Activated CD4-positive, alpha-beta T cell treated with anti-CD3 and anti-CD28 coated beads, Interleukin-2, amount 50 U/mL, for 4 hours (primary cell): ENCODE measurements around the gene PPP6R2.

Experiments
- DNase-seq, 2 experiments: peaks; one replicate each; pipeline ENCODE4 v3.0.0-alpha.2; 2020

The PPP6R2 gene

DNA sequence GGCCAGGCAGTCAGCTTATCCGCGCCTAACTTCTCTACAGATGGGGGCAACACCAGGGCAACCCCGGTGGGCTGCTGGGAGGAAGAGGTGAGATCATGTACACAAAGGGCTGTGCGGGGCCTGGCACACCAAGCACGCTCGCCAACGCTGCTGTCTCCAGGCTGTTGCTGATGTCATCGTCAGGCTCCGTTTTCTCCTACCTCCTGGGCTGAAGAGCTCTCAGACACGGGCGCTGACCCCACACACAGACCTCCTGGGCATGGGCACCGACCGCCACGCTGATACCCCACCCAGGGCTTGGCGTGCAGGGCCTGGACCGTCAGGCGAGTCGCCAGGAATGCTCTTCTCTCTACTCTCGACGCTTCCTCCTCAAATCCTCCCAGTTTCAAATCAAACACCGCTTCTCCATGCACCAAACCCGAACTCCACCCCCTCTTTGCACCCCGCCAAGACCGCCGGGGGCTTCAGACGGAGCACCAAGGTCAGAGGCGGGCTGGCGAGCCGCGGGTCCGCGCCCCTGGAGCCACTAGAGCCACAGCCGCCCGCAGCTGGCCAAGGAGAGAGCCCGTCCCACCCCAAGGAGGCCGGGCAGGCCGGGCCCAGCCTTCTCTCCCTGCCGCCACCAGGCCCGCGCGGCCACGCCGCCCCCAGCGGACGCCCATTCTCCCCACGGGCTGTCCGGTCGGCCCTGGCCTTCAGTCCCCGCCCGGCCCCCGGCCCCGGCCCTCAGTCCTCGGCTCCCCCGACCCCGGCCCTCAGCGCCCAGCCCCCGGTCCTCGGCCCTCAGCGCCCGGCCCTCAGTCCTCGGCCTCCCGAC, 130.9 kb downstream of the PPP6R2 start:
- DNase-seq: peak in 1 of 2 experiments; percentile 21

DNA sequence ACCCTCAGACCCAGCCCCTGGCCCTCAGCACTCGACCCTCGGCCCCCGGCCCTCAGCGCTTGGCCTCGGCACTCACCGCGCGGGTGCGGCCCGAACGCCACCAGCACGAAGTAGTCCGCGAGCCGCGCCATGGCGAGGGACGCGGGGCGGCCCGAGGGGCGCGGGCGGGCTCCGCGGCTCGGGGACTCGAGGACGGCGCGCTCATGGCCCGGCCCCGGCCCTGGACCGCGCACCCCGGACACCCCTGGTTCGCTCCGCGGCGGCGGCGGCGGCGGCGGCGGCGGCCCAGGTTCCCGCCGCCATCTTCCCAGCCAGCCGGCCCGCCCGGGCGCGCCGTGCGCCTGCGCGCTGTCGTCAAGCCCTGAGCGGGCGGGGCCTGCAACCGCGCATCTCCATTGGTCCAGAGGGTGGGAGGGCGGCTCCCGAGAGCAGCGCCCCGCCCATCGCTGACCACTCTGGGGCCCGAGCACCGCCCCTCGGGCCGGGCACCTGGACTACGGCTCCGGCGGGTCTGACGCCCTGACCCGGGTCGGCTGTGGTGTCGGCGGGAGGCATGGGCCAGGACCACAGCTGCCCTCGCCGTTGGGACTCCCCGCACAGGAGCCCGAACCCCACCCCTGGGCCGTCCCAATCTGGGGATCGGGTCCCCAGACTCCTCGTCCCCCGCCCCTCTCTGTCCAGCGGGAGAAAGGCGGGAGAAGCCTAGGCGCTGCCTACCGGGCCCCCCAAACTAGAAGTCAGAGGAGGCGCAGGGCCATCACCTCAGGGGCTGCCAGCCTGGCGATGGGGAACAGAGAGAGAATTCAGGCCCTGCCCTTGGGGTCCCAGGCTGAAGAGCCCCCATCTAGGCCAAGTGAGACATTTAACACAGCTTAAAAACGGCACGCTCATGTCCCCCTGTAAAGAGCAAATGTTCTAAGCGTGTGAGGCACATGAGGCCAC, 131.9 kb downstream of the PPP6R2 start, which contains the start of gene SBF1:
SBF1 (minus strand) TSS at position 326 of the 942 bp plus-strand sequence; CDS start at position 131, 195 bp downstream.
- DNase-seq: peak; percentile 80 to 81

DNA sequence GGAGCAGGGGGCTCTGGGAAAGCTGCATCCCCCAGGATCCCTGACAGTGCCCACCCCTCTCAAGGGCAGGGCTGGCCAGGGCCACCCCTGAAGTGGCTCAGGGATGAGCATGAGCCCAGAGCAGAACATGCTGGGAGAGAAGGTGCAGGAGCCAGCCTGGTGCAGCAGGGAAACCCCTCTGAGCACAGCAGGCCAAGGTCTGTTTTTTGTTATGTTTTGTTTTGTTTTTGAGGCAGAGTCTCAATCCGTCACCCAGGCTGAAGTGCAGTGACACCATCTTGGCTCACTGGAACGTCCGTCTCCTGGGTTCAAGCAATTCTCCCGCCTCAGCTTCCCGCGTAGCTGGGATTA, 132.5 kb downstream of the PPP6R2 start:
- no peak for DNase-seq

DNA sequence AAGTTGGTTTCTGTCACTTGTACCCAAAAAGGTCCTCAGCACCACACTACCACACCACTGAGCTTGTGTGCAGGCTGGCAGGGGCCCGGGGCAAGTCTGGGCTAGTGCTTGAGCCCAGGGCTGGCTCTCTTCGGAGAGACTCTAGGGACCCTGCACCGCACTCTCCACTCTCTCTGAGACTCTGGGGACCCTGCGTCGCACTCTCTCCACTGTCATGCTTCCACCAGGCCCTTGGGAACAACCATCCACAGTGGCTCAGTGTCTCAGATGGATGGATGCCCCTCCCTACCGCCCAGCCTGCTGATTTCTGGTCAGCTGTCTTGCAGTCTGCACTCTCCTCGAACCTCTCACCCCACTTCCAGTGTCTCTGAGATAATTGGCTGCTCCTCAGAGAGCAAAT, 133.7 kb downstream of the PPP6R2 start:
- DNase-seq: no peak

DNA sequence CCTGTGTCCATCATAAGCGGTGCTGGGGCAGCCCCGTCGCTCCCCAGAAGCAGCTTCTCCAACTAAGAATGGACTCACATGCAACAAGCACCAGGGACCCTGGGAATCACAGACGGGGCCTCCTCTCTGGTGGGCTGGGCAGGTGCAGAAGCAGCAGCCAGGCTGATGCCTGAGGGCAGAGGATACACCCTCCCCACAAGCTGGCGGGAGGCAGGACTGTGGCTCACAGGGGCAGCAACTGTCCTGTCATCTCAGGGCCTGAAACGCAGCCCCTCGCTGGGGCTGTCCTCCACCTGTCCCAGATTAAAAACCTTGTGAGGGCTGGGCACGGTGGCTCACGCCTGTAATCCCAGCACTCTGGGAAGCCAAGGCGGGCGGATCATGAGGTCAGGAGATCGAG, 134.8 kb downstream of the PPP6R2 start:
- no peak for DNase-seq

DNA sequence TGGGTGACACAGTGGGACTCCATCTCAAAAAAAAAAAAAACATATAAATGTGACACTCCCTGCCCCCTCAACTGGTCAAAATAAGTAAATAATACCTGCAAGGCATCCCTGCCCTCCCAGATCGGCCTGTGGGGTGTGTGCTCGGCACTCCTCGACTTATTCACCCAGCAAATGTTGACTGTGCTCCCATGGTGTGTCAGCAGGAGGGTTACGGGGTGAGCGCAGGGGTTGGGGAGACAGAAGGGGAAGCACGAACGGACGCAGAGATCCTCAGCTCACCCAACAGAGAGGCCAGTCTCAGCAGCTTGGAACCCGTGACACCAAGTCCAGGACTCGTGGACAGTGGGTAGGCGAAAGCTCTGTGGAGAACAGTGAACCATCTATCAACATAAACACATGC, 136.6 kb downstream of the PPP6R2 start:
- no peak for DNase-seq

DNA sequence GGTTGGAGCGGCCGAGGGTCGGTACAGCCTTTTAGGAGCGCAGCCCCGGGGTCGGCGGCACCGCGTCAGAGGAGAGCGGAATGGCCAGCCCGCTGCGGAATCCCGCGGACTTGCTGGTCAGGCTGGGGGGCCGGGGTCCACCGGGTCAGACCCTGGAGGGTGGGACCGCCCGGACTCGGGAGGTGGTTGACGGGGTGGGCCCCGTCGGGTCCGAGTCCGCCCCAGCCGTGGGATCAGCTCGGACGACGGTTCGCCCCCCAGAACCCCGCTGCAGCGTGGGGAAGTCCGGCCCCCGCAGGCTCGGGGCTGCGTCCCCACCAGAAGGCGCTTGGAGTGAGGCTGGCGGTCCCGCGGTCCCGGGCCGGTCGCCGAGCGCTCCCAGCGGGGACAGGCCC, 137.9 kb downstream of the PPP6R2 start:
- DNase-seq: no peak

DNA sequence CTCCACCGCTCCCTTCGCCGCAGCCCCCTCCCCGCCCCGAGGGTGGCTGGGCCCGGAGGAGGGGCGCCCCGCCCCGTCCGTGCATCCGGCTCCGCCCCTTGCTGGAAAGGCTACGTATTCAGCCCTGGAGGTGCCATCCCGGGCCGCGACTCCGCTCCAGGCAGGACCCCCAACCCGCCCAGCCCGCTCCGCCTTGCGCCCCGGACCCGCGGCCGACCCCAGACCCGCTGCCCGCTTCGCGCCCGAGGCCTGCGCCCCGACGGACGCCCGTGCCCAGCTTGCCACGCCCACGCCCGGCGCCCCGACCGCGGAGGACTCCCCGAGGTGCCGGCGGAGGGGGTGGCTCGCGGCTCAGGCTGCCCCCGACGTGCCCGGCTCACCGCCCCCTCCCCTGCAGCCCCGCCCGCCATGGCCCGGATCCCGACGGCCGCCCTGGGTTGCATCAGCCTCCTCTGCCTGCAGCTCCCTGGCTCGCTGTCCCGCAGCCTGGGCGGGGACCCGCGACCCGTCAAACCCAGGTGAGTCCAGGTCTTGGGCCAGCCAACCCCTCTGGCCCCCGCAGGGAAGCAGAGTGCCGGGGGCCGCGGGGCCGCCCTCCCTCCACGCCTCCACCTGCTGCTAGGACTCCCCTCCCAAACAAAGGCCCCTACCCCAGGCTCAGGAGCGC, 138.4 kb downstream of the PPP6R2 start, which contains the start of gene ADM2:
ADM2 (plus strand) TSS at position 104 of the 667 bp plus-strand sequence; CDS start at position 409, 305 bp downstream.
- DNase-seq: peak; percentile 47 to 51

DNA sequence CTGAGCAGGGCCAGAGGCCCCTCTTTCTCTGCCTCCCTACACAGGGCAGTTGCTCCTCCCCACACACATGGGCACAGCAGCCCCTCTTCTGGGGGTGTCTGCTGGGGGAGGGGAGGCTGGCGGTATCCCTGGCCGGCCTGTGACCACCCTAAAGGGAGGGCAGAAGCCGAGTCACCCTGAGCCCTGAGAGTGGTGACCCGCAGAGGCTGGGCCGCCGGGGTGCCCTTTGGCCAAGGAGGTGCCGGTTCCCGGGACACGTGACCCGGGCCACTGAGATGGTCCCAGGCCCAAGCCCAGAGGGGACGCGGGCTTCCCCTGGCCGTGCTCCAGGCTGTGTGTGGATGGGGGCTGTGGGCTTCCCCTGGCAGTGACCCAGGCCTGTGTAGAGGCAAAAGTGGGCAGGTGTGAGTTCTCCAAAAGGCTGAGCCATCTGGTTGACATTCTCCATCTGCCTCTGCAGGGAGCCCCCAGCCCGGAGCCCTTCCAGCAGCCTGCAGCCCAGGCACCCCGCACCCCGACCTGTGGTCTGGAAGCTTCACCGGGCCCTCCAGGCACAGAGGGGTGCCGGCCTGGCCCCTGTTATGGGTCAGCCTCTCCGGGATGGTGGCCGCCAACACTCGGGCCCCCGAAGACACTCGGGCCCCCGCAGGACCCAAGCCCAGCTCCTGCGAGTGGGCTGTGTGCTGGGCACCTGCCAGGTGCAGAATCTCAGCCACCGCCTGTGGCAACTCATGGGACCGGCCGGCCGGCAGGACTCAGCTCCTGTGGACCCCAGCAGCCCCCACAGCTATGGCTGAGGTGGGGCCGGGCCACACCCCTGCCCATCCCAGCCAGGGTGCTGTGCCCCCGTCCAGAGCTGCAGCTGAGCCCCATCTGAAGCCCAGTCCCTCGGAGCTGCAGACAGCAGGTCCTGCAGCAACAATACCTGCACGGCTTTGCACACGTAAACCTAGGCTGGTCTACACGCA, 139.3 kb downstream of the PPP6R2 start:
- no peak for DNase-seq

DNA sequence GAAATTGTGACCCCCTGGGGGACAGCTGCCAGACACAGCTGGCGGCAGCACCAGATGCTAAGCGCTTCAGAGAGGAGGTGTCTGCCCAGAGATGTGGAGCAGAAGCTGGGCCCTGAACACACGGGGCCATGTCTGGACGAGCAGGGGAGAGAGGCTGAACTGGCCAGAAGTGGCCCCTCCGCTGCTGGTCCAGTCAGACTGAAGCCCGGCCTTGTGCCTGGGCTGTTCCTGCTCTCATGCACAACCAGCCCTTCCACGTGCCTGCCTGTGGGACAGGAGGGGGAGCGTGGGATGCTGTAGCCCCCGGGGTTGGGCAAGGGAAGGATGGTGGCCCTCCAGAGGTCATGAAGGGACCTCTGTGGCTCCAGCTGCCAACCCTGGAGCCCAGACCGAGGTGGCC, 140.0 kb downstream of the PPP6R2 start:
- DNase-seq: no peak

DNA sequence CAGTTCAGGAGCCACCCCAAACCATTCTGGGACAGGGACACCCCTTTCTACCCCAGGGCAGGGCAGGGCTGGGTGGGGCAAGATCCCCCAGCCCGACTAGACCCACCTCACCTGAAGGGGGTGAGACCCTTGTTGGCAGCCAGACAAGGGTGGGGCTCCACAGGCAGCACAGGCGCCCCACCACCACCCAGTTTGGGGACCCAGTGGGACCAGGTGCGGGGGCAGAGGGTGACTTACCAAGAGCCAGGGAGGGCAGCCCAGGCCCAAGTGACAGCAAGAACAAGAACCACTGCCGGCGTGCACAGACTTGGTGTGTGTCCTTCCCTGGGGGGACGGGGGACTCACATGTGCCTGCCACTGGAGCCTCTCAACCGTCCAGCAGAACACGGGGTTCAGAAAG, 140.4 kb downstream of the PPP6R2 start:
- no peak for DNase-seq

DNA sequence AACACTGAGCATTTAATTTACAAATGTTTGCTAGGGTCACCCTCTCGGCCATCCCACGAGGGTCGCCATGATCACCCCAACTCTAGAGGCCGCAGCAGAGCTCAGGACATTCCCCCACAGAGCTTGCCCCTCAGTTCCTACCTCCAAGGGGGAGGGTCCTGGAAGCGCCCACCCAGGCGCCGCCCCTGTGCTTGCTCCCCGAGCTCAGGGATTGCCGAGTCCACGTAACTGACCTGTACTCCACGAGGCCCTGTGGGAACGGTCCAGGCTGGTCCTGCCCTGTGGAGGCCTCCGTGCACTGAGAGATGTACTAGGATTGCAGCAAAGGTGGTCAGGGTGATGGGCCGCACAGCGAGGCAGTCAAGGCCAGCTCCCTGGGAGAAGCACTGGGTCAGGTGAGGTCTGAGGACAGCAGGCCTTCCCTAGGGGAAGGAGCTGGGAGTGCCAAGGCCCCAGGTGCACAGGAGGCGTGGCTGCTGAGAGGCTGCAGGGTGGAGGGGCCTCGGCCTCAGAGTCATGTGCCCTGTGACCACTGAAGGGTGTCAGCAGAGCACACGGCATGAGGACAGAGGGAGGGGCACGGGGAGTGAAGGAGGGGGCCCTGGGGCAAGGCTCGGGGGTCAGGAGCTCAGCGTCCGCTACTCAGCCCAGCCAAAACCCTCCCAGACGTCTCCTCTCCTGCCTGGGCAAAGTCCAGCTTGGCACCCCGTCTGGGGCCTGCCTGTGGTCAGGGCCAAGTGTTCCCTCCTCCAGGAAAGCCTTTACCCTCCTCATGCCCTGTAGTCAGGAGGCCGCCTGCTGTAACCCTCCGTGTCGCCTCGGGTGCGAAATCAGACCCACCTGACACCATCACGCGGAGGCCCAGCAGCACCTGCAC, 141.1 kb downstream of the PPP6R2 start:
- no peak for DNase-seq

DNA sequence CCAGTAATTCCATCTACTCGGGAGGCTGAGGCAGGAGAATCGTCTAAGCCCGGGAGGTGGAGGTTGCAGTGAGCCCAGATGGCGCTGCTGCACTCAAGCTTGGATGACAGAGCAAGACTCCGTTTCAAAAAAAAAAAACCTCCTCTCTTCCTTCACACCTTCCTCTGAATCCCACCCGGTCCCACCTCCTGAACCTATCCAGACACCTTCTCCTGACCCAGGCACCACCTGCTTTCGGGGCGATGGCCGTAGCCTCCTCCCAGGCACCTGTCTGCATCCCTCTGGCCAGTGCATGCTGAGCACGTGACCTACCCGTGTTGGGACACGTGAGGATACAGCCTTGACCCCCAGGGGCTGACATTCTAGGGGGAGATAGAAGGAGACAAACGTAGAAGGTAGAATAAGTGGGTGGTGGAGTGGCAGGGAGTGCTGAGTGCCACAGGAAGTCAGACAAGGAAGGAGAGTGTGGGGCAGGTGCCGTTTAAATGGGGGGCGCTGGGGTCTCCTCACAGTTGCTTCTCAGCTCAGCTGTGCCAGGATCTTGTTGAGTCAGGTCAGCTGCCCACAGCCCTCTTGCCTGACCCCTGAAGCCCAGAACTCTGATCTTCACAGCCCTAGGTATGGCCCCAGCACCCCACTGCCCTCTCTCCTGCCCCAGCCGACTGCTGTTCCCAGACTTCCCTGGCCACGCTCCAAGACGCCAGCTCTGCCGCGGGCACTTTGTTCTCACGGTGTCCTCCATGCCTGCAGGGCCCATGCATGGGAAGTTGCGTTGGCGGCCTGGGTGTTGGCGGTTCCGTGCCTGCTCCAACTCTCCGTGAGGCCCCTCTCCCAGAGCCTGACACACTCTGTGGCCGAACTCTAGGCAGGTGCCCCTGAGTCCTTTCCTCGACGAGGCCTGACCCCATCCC, 142.3 kb downstream of the PPP6R2 start:
- no peak for DNase-seq

DNA sequence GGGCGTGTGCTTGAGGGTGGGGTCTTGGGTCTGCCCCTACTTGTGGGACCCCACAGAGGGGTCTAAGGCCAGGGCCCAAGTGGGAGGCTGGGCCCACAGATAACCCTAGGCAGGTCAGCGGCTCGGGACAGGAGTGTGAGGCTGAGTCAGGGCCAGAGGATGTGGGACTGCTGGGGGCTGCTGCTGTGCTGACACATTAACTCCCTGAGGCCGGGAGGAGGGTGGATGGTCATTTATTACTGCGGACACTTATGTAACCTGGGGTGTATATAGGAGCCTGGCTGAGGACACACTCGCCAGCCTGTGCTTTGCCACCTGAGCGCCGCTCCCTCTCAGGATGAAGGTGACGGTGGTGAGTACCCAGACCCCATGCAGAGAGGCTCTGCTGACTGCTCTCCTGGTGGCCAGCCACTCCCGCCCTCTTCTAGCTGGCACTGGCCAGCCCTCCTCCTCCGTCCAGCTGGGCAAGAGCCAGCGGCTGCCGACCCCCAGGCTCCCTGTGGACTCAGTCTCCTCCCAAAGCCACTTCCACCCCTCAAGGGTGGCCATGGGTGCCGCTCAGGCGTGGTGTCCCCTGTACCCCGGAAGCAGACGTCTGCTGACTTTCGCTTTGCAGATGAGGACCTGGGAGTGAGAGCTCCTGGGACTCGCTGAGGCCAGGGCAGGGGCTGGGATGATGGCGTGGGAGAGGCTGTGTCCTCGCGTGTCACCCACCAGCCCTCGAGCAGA, 143.6 kb downstream of the PPP6R2 start, which contains the start of gene MIOX:
MIOX (plus strand) TSS at position 299 of the 729 bp plus-strand sequence; CDS start at position 338, 39 bp downstream.
- DNase-seq: no peak

DNA sequence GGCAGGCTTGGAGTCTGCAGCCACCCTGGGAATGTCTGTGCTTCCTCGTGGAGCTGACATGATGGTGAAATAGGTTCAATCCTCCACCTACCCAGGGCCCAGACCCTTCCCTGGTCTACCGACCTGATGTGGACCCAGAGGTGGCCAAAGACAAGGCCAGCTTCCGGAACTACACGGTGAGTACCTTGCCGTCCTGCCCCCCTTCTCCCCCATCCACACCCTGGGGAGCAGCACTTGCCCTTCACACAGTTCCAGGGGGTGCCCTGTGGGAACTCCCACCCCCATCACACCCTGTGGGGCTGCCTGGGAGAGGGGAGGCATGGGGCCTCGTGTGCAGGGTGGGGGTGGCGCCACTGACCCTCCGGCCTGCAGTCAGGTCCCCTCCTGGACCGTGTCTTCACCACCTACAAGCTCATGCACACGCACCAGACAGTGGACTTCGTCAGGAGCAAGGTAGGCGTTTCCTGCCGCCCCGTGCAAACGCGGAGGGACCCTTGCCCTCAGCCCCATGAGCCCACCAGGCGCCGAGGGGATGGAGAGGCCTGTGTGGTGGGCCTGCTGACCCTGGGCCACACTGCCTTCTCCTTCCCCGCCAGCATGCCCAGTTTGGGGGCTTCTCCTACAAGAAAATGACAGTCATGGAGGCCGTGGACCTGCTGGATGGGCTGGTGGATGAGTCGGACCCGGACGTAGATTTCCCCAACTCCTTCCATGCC, 144.3 kb downstream of the PPP6R2 start:
- no peak for DNase-seq

DNA sequence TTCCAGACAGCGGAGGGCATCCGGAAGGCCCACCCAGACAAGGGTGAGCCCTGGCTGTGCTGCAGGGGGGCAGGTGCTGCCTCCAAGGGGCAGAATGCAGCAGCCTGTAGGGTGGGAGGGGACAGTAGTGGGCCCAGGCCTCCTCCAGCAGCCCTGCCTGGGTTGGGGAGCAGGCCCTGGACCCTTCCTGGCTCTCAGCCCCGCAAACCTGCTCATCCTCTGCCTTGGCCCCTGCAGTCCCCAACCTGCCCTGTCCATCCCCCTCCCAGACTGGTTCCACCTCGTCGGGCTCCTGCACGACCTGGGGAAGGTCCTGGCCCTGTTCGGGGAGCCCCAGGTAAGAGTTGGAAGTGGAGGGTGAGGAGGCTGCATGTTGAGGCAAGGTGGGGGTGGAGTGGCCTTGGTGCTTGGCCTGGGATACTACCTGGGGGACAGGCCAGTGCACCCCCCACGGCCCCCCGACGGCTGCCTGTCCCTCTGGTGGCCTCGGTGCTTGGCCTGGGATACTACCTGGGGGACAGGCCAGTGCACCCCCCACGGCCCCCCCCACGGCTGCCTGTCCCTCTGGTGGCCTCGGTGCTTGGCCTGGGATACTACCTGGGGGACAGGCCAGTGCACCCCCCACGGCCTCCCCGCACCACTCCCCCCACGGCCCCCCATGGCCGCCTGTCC, 145.0 kb downstream of the PPP6R2 start:
- no peak for DNase-seq

DNA sequence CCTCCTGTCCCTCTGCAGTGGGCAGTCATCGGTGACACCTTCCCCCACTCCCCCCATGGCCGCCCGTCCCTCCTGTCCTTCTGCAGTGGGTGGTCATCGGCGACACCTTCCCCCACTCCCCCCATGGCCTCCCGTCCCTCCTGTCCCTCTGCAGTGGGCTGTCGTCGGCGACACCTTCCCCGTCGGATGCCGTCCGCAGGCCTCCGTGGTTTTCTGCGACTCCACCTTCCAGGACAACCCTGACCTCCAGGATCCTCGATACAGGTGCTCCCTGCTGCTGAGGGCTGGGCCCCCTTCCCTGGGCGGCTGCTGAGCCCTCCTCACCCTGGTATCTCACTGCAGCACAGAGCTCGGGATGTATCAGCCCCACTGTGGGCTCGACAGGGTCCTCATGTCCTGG, 145.8 kb downstream of the PPP6R2 start:
- no peak for DNase-seq
